ENCODE data around the gene TMEM196. TPM values are rescaled to one million over a fixed set of nuclear protein-coding genes. Genes with fewer than 3 reads are reported as not detected.
"Not testable (repeated sequence)": the region's sequence is repeated elsewhere in the genome, so short reads cannot be mapped to it uniquely, and the experiment has no call there.

Gene TMEM196
- total RNA-seq, 2 donors from 2014 or later: not detected

DNA sequence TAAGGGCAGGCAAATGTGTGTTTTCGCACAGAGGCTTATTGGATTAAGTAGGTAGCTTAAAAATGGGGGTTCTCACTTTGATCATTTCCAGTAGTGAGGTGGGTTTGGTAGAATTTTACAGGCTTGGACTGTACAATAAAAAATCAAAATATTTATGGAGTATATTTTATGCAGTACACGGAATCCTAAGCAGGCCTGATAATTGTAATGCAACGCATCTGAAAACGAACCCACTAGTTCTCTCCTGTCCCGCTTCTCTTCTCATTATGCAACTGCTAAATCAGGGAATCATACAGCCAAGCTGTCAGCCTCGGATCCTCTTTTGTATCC lies 64.2 kb downstream of the TMEM196 start:
- ATAC-seq (no peak), DNase-seq (no peak)
- intact Hi-C loops (cut with DNase I): no loop called here

DNA sequence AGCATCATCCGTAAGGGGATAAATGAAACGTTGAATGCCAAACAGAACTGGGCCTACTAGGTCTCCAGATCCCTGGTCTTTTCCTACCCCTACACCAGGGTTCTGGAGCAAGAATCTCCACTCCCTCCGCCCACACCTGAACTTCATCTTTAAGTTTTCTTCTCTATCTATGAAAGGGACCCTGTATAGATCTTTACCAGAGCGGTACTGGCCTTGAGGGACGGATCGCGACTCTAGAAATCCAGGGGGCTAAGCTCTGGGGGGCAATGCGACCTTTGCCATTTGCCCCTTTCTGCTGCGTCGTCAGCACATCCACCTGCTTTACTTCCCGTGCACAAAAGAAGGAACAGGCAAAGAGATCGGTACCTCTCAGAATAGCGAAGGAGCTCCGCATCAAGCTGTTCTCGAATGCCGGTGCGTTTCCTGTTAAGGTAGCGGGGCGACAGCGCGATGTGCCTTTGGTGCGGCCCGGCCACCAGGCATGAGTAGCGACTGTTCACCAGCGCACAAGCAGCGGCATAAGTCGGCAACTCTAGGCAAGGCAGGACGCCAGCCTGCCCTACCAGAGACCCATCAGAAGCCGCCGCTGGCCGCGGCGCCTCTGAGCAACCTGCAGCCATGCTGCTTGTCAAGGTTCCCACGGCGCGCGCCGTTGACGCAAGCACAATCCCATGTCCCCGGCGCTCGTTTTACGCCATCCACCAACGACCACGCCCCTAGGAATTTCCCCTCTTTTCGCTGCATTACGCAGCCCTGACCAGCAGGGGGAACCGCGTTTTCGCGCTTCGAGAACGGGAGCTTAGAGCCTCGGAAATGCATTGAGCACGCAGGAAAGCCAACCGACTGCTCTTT lies 64.8 kb downstream of the TMEM196 start, which contains the start of gene POLR1F:
Gene POLR1F, minus strand, starts transcription at position 641 of the 852 bp plus-strand sequence. Its CDS starts 21 bp downstream, at position 620.
- intact Hi-C loops (cut with DNase I): no loop called here
- ATAC-seq (peak; percentile 100), DNase-seq (peak; percentile 96)

DNA sequence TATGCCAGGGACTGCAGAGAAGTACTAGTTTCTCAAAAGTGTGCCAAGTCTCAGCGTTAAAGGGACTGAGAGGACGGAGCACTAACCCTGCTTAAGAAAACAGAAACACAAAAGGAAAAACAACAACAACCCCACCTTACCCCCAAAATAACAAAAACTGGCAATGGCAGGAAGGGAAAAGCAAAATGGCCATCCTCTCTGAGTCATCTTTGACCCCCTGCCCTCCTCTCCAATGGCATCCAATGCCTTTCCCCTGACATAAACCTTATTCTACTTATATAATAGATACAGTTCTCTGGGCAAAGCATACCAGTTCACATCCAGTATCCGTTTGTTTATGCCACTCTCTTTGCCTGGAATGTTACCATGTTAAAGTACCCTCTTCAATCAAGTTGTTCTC lies 66.2 kb downstream of the TMEM196 start:
- no peak for DNase-seq
- intact Hi-C loops (cut with DNase I): no loop called here
- ATAC-seq: no peak

DNA sequence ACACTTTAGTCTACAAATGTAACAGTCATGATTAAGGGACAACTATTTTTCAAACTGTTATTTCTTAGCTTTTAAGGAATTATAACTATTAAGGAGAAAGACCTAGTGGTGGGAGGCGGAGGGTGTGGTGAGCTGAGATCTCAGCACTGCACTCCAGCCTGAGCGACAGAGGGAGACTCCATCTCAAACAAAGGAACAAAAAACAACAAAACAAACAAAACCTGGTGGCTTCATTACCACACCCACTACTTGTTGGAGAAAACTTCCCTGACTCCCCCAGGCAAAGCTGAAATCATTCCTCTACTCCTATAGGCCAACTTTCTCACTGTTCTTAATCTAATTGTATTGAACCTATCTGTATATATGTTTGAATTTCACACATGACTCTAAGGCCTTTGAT lies 67.8 kb downstream of the TMEM196 start:
- ATAC-seq (no peak), DNase-seq (no peak)
- intact Hi-C loops (cut with DNase I): no loop called here

DNA sequence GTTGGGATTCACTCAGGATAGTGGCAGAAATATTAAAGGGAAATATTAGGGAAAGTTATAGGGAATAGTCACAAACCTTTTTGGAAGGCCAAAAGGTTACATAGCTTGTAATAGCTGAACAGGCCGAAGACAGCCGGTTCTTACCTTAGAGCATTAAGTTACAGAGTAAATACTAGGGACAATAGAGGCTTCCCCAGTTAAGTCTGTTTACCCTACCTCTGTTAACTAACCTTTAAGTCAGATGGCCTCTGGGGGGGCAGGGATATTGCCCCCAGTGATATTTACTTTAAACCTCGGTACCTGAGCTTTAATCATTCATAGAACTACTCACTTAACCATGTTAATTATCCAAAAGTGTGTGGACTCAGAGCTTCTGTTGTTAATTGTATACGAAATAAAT lies 71.9 kb downstream of the TMEM196 start:
- DNase-seq (no peak), ATAC-seq (no peak)
- intact Hi-C loops (cut with DNase I): no loop called here

DNA sequence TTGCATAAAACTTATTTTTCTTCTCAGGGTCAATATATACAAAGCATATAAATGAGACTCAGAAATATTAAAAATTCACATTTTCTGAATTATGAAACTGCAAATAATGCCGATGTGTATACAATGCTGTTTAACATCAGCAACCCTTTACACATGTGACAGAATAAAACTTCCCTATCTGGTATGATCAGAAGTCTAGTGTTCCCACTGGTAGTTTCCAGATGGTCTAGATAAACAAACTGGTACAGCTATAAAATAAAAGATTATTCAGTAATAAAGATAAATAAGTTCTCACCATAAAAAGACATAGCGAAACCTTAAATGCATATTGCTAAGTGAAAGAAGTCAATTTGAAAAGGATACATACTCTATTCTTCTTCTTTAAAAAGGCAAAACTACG lies 72.5 kb downstream of the TMEM196 start:
- ATAC-seq (no peak), DNase-seq (no peak)
- intact Hi-C loops (cut with DNase I): no loop called here

DNA sequence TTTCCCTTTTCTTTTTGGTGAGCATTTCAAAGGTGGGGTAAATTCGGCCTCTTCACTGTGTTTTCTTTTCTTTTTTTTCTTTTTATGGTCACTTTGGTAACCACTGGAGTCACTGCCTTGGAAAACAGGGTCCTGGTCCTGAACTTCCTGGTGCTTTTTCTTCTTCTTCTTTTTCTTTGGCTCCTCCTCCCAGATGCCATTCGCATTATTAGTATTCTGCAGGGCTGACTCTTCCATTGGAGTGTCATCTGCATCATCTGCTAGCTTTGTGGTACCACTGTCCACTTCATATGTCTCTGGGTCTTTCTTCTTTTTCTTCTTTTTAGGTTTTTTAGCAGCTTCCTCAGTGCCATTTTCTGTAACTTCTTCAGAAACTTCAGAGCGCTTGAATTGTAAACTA lies 75.1 kb downstream of the TMEM196 start:
- no peak for DNase-seq
- intact Hi-C loops (cut with DNase I): no loop called here
- no peak for ATAC-seq

DNA sequence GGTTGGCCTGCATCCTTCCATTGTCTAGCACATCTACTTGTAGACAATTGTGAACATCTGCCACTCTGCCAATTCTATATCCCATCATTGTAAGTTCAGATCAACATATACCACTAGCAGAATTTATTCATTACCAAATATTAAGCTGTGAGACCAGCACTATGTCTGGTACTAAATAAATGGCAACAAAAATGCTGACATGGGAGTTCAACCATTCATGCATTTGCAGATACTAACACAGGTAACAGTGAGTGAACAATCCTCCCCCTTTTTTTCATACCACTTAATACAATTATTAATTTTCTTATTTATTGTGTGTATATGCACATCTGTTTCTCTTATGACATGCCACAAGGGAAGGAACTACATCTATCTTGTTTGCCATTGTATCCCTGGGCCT lies 76.5 kb downstream of the TMEM196 start:
- DNase-seq: no peak
- intact Hi-C loops (cut with DNase I): no loop called here
- no peak for ATAC-seq

DNA sequence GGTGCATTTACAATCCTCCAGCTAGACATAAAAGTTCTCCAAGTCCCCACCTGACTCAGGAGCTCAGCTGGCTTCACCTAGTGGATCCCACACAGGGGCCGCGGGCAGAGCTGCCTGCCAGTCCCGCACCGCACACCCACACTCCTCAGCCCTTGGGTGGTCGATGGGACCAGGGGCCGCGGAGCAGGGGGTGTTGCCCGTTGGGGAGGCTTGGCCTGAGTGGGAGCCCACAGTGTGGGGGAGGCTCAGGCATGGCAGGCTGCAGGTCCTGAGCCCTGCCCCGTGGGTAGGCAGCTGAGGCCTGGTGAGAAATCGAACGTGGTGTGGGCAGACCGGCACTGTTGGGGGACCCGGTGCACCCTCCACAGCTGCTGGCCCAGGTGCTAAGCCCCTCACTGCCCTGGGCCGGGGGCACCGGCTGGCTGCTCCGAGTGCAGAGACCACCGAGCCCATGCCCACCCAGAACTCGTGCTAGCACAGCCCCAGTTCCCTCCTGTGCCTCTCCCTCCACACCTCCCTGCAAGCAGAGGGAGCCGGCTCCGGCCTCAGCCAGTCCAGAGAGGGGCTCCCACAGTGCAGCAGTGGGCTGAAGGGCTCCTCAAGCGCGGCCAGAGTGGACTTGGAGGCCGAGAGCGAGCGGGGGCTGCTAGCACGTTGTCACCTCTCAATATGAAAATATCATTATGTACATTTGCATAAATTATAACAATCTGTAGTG lies 81.1 kb downstream of the TMEM196 start:
- DNase-seq: no peak

DNA sequence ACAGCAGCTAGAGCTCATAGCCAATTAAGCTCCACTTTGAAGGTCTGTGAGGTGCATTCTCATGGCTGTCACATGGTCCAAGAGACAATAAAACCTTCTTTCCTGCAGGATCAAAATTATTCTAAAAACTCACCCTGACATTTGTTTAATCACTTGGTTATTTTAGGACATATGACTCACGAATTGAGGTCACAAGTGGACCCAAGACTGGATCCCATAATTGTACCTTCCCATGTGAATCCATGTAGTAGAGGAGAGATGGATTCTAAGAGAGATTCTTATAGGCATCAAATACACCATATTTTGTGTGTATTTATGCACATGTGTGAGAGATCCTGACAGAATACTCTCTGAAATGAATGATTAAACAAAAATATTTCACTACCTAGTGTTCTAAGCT lies 82.7 kb downstream of the TMEM196 start:
- intact Hi-C loops (cut with DNase I): no loop called here
- no peak for DNase-seq
- no peak for ATAC-seq

More for the DNA sequence above, 81.1 kb downstream of the TMEM196 start:
- no peak for ATAC-seq
- intact Hi-C loops (cut with DNase I): no loop called here

DNA sequence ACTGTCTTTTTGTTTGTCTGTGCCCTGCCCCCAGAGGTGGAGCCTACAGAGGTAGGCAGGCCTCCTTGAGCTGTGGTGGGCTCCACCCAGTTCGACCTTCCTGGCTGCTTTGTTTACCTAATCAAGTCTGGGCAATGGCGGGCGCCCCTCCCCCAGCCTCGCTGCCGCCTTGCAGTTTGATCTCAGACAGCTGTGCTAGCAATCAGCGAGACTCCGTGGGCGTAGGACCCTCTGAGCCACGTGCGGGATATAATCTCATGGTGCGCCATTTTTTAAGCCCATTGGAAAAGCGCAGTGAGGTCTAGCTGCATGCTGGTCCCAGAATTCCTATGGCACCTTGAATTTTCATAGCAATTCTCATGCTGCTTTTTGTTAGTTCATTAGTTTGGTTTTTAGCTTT lies 84.3 kb downstream of the TMEM196 start:
- intact Hi-C loops (cut with DNase I); ATAC-seq; DNase-seq: not testable (repeated sequence)

DNA sequence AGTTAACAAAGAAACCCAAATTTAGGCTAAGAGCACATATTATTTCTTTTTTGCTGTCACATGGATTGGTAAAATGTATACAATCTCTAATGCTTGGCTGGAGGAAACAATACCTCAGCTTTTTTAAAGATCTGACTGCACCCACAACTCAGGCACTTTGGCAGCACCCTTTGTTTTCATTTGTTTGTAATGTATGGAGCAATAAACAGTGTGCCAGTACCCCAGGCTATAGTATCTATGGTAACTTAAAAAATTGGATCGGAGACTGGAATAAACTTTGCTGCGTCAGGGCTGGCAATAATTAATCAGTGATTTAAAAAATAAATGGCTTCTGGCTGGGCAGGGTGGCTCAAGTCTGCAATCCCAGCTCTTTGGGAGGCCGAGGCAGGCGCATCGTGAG lies 91.8 kb downstream of the TMEM196 start:
- ATAC-seq: no peak
- DNase-seq: no peak
- intact Hi-C loops (cut with DNase I): no loop called here

DNA sequence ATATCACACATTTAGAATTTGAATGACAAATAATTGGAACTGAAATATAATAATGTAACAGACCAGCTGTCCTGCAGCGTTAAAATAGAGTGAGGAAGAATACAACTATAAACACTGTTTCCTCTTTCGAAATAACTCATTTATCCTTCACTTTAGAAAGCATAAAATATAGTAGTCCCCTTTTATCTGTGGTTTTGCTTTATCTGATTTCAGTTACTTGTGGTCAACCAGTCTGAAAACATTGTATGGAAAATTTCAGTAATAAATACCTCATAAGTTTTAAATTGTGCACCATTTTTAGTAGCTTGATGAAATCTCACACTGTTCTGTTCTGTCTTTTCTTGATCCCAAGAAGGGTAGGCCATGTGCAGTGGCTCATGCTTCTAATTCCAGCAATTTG lies 96.2 kb downstream of the TMEM196 start:
- no peak for DNase-seq
- no peak for ATAC-seq
- intact Hi-C loops (cut with DNase I): no loop called here

DNA sequence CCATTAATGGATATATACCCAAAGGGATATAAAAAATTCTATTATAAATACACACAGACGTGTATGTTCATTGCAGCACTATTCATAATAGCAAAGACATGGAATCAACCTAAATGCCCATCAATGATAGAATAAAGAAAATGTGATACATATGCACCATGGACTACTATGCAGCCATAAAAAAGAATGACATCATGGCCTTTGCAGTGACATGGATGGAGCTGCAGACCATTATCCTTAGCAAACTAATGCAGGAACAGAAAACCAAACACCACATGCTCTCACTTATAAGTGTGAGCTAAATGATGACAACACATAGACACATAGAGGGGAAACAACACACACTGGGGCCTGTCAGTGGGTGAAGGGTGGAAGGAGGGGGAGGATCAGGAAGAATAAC lies 97.6 kb downstream of the TMEM196 start:
- DNase-seq (no peak), ATAC-seq (no peak)
- intact Hi-C loops (cut with DNase I): no loop called here

DNA sequence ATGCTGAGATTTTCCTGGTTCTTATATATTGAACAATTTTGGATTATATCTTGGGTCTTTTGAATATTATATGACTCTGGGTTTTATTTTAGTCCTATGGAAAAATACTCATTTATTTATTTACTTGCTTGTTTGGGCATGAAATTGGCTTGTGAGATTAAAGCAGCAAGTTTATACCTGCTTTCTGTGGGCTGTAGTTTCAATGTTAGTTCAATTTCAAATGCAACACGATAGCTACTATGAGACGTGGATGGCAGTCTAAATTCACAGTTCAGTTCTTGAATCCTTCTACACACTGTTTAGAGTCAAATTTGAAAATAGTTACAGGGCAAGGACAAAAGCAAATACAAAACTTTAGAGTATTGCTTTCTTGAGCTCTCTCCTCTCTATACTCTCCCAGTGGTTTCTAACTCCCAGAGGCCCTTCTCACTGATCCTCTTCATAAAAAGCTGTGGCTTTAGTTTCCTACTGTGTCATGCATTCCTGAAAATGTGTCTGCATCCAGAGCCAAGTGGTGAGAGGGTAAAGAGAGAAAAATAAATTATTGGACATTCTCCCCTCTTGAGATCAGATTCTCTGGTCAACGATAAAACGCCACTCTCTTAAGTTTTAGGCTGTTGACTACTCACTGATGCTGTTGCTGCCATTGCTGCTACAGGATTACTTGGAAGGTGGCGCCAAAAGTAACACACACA lies 99.0 kb downstream of the TMEM196 start:
- ATAC-seq (no peak), DNase-seq (no peak)
- intact Hi-C loops (cut with DNase I): no loop called here

DNA sequence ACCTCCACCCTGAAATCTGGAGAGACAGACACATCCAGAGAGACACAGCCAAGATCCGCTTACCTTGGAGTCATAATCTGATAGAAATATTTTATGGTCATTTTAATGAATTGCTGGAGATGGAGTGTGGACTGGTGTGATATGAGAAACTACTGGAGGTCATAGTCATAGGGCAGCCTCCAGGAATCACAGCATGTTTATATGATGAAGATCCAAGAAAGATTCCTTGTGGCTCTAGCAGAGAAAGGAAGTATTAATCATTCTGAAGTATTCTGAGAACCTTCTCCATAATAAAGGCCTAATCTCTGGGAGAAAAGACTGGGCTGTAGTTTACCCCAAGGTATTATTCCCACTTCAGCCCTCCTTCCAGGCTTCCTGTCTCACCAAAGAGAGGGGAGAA lies 102.6 kb downstream of the TMEM196 start:
- intact Hi-C loops (cut with DNase I): no loop called here
- DNase-seq (no peak), ATAC-seq (no peak)

Data from left cardiac atrium (tissue), 4 donors.